ENCODE data around the gene FOSL2.

FOSL2 gene

GRCh38 chr2:28393114-28393836 lies 617 bp downstream of the FOSL2 start:
- in situ Hi-C loops (cut with MboI; ENCODE audit: low sequenced_read_pairs): no loop called here

DNA sequence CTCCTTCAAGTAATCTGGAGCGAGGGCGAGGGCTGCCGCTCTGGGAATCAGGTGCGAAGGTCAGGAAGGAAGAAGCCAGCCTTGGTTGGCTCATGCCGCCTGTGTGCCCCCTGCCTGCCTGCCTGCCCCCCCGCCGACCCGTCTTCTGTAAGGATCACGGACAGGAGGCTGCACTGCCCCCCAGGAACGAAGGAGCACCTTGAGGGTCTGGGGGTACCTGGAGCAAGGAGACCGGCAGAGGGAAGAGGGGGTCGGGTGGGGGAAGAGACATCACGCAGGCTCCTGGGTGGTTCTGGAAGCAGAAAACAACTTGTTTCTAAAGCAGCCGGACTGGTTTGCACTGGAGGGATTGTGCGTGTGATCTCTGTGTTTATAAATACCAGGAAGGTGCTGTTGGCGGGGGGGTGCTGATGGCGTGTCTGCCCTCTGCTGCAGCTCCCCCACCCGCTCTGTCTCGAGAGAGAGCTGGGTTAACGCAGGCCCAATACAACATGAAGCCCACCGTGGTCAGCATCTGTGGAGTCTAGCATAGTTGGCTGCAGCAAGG lies 1.7 kb downstream of the FOSL2 start:
- in situ Hi-C loops (cut with MboI; ENCODE audit: low sequenced_read_pairs): no loop called here

- in situ Hi-C loops (cut with MboI; ENCODE audit: low sequenced_read_pairs): no loop called here
Measured at GRCh38 chr2:28394997-28395333, 2.3 kb downstream of the FOSL2 start.

GRCh38 chr2:28395334-28396061 lies 2.8 kb downstream of the FOSL2 start:
- in situ Hi-C loops (cut with MboI; ENCODE audit: low sequenced_read_pairs): no loop called here

DNA sequence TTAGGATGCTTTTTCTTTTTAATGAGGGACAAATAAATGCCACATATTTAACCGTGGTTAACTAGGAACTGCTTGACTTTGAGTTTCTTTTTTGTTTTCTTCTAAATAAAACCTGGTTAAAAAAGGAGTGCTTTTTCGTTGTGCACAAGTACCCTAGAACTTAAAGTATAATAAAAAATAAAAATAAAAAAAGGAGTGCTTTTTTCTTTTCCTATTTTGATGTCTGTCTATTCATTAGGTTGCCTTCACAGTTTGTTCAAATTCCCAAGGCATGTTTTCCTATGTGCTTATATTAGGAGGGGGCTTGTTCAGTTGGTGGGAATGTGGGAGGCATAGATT lies 4.4 kb downstream of the FOSL2 start:
- in situ Hi-C loops (cut with MboI; ENCODE audit: low sequenced_read_pairs): no loop called here

- in situ Hi-C loops (cut with MboI; ENCODE audit: low sequenced_read_pairs): no loop called here
Measured at GRCh38 chr2:28398101-28398834, 5.6 kb downstream of the FOSL2 start.

DNA sequence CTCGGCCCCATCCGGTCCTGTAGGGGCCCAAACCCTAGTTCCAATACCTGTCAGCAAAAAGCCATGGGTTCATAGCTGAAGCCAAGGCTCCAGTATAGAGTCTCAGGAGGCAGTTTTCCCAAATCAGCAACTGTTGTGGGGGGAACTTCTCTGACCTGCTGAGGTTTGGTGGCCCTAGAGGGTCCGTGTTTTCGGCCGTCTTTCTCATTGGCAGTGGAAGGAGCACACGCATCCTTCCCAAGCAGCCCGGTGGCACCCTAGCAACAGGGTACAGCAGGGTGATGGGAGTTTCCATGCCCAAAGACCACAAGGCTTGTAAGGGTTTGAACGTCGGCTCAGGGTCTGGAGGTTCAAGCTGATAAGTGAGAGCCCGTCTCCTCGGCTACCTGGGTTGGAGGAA lies 6.6 kb downstream of the FOSL2 start:
- in situ Hi-C loops (cut with MboI; ENCODE audit: low sequenced_read_pairs): no loop called here

GRCh38 chr2:28399956-28400355 lies 7.3 kb downstream of the FOSL2 start:
- in situ Hi-C loops (cut with MboI; ENCODE audit: low sequenced_read_pairs): loop anchor here (25.0 kb wide), 1 partner anchor 663 kb away; no protein-coding TSS in a partner anchor

DNA sequence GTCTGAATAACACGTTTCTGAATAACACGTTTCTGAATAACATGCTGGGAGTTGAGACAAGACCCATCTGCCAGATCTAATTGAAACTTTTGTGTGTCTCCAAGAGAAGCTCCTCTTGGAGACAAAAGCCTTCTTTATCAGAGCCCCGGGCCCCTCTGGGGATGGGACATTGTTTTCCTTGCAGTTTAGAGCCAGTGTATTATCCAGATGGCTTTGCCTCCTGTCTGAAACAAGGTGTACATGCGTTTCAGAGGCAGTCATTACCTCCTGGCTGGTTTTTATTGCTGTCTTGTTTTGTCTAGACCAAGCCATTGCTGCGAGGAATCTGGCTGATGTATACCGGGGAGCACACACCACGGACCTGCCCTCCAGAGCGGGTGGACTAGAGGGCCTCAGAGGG lies 7.8 kb downstream of the FOSL2 start:
- in situ Hi-C loops (cut with MboI; ENCODE audit: low sequenced_read_pairs): loop anchor here (25.0 kb wide), 1 partner anchor 663 kb away; no protein-coding TSS in a partner anchor

GRCh38 chr2:28400921-28401320 lies 8.3 kb downstream of the FOSL2 start:
- in situ Hi-C loops (cut with MboI; ENCODE audit: low sequenced_read_pairs): loop anchor here (25.0 kb wide), 1 partner anchor 664 kb away; no protein-coding TSS in a partner anchor

DNA sequence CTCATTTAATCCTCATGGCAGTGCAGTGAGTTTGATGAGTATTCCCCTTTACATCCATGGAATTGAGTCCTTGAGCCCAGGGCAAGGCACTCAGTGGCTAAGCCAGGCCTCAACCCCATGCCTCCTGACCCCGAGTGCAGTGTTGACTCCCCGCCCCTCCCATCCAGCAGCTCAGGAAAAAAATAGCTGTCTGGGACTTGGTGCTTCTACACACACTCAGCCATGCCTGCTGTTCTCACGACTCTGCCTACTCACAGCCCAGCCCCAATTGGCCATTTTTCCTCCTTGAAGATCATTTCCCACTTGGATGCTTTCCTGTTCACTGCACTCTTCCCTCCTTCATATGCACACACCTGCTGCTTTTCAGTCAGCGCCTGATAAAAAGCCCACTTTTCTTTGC lies 8.8 kb downstream of the FOSL2 start:
- in situ Hi-C loops (cut with MboI; ENCODE audit: low sequenced_read_pairs): loop anchor here (25.0 kb wide), 1 partner anchor 664 kb away; no protein-coding TSS in a partner anchor

DNA sequence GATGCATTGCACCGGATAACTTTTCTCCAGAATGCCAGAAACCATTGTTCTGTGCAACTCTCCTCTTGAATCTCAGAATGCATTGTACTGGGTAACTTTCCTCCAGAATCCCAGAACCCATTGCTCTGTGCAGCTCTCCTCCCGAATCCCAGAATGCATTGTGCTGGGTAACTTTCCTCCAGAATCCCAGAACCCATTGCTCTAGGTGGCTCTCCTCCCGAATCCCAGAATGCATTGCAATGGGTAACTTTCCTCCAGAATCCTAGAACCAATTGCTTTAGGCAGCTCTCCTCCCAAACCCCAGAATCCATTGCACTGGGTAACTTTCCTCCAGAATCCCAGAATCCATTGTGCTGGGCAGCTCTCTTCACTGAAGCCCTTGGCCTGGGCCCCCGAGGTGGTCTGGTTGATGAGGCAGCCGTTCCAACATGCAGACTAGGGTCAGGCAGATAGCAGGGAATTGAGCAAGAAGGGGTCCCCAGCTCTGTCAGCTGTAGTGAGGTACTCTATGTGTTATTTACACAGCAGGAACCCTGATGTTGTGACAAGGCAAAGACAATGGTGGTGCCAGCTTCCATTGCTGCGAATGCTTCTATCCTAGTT lies 9.4 kb downstream of the FOSL2 start:
- in situ Hi-C loops (cut with MboI; ENCODE audit: low sequenced_read_pairs): loop anchor here (25.0 kb wide), 1 partner anchor 665 kb away; no protein-coding TSS in a partner anchor

DNA sequence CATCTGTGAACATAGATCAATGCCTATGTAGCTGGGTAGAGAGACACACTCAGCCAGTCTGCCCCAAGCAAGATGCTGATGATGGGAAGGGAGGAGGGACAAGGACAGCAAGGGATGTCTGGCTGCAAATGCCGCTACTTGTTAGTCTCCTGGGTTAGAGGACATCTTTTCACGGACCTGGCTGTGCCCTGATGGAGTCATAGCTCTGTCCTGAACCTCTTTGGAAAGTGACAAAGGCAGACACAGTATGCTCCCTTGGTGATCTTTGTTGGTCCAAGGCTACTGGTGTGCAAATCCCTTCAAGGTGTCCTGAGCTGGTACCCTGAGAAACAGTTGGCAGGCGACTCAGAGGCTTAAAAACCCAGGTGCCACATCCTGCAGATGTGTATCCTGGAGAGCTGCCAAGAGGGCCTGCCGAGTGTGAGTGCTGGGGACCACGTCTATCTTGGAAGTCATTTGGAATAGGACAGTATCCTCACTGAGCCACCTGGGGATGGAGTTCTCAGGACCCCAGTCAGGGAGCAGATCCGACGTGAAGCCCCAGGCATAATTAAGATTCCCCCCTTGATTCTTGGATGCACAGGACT lies 10.8 kb downstream of the FOSL2 start:
- in situ Hi-C loops (cut with MboI; ENCODE audit: low sequenced_read_pairs): loop anchor here (25.0 kb wide), 1 partner anchor 666 kb away; no protein-coding TSS in a partner anchor

DNA sequence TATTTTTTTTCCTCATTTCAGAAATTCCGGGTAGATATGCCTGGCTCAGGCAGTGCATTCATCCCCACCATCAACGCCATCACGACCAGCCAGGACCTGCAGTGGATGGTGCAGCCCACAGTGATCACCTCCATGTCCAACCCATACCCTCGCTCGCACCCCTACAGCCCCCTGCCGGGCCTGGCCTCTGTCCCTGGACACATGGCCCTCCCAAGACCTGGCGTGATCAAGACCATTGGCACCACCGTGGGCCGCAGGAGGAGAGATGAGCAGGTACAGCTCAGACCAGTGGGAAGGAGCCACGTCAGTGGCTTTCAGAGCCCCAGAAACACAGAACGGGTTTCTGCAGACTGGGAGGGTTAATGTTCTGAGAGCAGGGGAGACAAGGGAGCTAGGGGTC lies 11.4 kb downstream of the FOSL2 start:
- in situ Hi-C loops (cut with MboI; ENCODE audit: low sequenced_read_pairs): loop anchor here (25.0 kb wide), 1 partner anchor 667 kb away; no protein-coding TSS in a partner anchor

- in situ Hi-C loops (cut with MboI; ENCODE audit: low sequenced_read_pairs): loop anchor here (25.0 kb wide), 1 partner anchor 668 kb away; no protein-coding TSS in a partner anchor
Measured at GRCh38 chr2:28405537-28405936, 12.9 kb downstream of the FOSL2 start.

GRCh38 chr2:28406276-28407096 lies 13.8 kb downstream of the FOSL2 start:
- in situ Hi-C loops (cut with MboI; ENCODE audit: low sequenced_read_pairs): loop anchor here (25.0 kb wide), 1 partner anchor 669 kb away; no protein-coding TSS in a partner anchor

- in situ Hi-C loops (cut with MboI; ENCODE audit: low sequenced_read_pairs): loop anchor here (25.0 kb wide), 1 partner anchor 670 kb away; no protein-coding TSS in a partner anchor
Measured at GRCh38 chr2:28407131-28407975, 14.7 kb downstream of the FOSL2 start.

DNA sequence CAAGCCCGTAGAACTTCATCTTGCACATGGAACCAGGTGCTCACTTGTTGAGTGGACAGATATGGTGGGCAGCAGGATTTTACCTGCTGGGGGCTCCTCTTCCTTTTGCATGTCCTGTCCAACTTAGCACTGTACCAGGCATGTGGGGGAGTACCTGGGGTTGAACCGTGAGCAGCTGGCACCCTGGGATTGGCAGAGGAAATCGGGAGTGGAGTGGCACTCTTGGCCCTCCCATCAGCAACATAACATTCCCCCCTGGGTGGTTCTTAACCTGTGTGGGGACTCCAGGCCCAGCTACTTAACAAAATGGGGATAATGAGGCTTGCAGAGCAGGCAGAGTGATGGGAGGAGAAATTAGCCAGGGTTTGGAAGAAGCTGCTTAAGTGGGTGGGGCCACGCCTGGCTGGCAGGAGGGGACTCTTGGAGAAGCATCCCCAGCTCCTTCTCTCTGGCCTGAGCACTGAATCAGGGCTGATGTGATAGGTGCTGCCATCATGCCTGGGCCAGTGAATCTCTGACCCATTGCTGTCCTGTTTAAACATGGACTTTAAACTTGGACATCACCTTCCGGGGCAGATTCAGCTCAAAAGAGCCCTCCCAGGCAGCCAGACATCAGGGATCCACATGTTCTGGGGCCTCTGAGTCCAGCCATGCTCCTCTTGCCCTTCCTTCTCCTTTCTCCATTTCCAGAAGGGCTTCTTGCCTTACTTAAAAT lies 15.5 kb downstream of the FOSL2 start:
- in situ Hi-C loops (cut with MboI; ENCODE audit: low sequenced_read_pairs): loop anchor here (25.0 kb wide), 1 partner anchor 671 kb away; no protein-coding TSS in a partner anchor
